Activated CD8-positive, alpha-beta T cell treated with anti-CD3 and anti-CD28 coated beads for 36 hours (primary cell): ENCODE measurements around the gene ENPP3. TPM values are rescaled to one million over a fixed set of nuclear protein-coding genes. Genes with fewer than 3 reads are reported as not detected.

Experiments used
- ATAC-seq: fragments of 200-7000 bp; cut with Tn5 transposase; one replicate; pipeline ENCODE4 v1.10.0; 2021; ENCODE audit warnings: mild to moderate bottlenecking, moderate library complexity
- CTCF ChIA-PET: fragments of 350-600 bp; sonication (Branson Sonifier 250); formaldehyde crosslinking; loops from one replicate; lab custom pipeline; 2021; ENCODE audit warnings: antibody characterized with exemption; lab: Charles Lee
- POLR2A ChIA-PET: fragments of 350-600 bp; sonication (Branson Sonifier 250); formaldehyde crosslinking; loops from one replicate; lab custom pipeline; 2021; ENCODE audit warnings: antibody characterized with exemption; lab: Charles Lee
- DNase-seq: peaks from one replicate; pipeline ENCODE4 v3.0.0-alpha.2; 2020
- H3K27ac Mint-ChIP-seq: one replicate; pipeline ENCODE4 v1.8.0; 2021; ENCODE audit warnings: mild to moderate bottlenecking, mixed read lengths
- H3K27me3 Mint-ChIP-seq: one replicate; pipeline ENCODE4 v1.8.0; 2021; ENCODE audit warnings: mixed read lengths
- H3K36me3 Mint-ChIP-seq: one replicate; pipeline ENCODE4 v1.8.0; 2021; ENCODE audit warnings: low read depth, mixed read lengths
- H3K4me1 Mint-ChIP-seq: one replicate; pipeline ENCODE4 v1.8.0; 2021; ENCODE audit warnings: low read depth, mixed read lengths
- H3K4me3 Mint-ChIP-seq: one replicate; pipeline ENCODE4 v1.8.0; 2021; ENCODE audit warnings: mild to moderate bottlenecking, moderate library complexity, mixed read lengths
- H3K9me3 Mint-ChIP-seq: one replicate; pipeline ENCODE4 v1.8.0; 2021; ENCODE audit warnings: mixed read lengths
- intact Hi-C: fragments of 100-400 bp; cut with micrococcal nuclease; formaldehyde crosslinking; loops from one replicate; pipeline ENCODE4 v1.10.0; 2022
- total RNA-seq, 2 experiments: library from RNA; stranded (reverse); gene quantifications; one replicate each; pipeline ENCODE4 v1.2.3, GENCODE V29; 2021
- TF ChIP-seq, protein P1 (sequence below): fragments of 200-600 bp; IDR thresholded peaks from one replicate; pipeline ENCODE4 v1.8.0; 2022; ENCODE audit warnings: antibody characterized with exemption, mild to moderate bottlenecking

ENPP3 gene
- total RNA-seq, 2 experiments from 2014 or later: 0.49 to 0.79 TPM

DNA sequence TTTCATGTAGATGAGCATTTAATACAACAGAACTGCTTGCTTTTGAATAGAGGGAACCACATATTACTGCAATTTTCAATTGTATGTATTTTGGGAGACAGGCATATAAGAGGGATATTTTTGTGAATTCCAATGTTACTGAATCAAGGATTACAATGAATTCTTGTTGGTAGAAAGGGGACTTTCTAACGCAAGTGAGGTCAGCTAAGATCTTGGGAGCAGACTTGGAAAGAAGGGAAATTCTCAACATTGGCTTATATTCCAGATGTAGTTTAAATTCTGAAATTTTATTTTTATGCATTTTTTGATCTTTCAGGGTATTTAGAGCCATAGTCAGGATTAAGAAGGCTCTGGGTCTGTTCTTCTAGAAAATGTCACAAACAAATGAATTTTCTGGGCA lies 117.0 kb downstream of the ENPP3 start:
- H3K27ac Mint-ChIP-seq: no peak overlapping the region

GRCh38 chr6:131754715-131755567 lies 117.8 kb downstream of the ENPP3 start:
- no peak overlapping the region for H3K4me3 Mint-ChIP-seq
- H3K36me3 Mint-ChIP-seq: no peaks in the 10 kb centered on the region
- peaks cover 20% of the 10 kb centered on the region for H3K27me3 Mint-ChIP-seq
- no peak overlapping the region for H3K27ac Mint-ChIP-seq
- DNase-seq: no peak
- CTCF ChIA-PET: no interaction called here
- ATAC-seq: no peak
- TF ChIP-seq, protein P1, sequence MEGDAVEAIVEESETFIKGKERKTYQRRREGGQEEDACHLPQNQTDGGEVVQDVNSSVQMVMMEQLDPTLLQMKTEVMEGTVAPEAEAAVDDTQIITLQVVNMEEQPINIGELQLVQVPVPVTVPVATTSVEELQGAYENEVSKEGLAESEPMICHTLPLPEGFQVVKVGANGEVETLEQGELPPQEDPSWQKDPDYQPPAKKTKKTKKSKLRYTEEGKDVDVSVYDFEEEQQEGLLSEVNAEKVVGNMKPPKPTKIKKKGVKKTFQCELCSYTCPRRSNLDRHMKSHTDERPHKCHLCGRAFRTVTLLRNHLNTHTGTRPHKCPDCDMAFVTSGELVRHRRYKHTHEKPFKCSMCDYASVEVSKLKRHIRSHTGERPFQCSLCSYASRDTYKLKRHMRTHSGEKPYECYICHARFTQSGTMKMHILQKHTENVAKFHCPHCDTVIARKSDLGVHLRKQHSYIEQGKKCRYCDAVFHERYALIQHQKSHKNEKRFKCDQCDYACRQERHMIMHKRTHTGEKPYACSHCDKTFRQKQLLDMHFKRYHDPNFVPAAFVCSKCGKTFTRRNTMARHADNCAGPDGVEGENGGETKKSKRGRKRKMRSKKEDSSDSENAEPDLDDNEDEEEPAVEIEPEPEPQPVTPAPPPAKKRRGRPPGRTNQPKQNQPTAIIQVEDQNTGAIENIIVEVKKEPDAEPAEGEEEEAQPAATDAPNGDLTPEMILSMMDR: no peak
- intact Hi-C loops: no loop called here
- H3K4me1 Mint-ChIP-seq: no peaks in the 10 kb centered on the region
- POLR2A ChIA-PET: no interaction called here
- no peaks in the 10 kb centered on the region for H3K9me3 Mint-ChIP-seq

More for the DNA sequence above, 117.0 kb downstream of the ENPP3 start:
- Mint-ChIP-seq H3K4me1 (no peaks in the 10 kb centered on the region), H3K27me3 (peaks cover 20% of the 10 kb centered on the region), H3K9me3 (no peaks in the 10 kb centered on the region), H3K36me3 (no peaks in the 10 kb centered on the region), H3K4me3 (no peak overlapping the region)
- no peak for DNase-seq
- ATAC-seq: no peak
- ChIA-PET POLR2A (no interaction called here), CTCF (interaction anchor here (1.2 kb wide), 1 partner anchor 156 kb away, joined by 4 read pairs; no protein-coding TSS in a partner anchor)
- intact Hi-C loops: no loop called here
- TF ChIP-seq, protein P1: no peak

DNA sequence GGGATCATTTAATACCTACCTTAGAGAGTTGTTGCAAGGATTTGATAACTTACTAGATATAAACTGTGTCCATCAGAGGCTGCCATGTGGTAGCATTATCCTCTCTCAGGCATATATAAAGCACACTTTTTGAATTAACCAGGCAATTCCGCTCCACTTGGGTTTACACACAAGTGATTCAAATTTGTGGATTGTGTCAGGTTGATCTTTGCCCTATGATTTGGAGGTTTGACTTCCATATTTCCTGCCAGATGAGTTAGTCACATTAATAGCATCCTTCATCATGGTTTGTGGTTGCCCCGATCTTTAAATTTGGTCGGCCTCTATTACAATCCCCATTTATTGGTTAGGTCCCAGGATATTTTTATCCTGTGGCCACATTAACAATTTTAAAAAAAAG lies 118.5 kb downstream of the ENPP3 start:
- ChIA-PET POLR2A (no interaction called here), CTCF (no interaction called here)
- Mint-ChIP-seq H3K4me1 (no peaks in the 10 kb centered on the region), H3K36me3 (no peaks in the 10 kb centered on the region), H3K27me3 (peaks cover 20% of the 10 kb centered on the region), H3K27ac (no peak overlapping the region), H3K4me3 (no peak overlapping the region), H3K9me3 (no peaks in the 10 kb centered on the region)
- no peak for DNase-seq
- intact Hi-C loops: no loop called here
- TF ChIP-seq, protein P1: no peak
- no peak for ATAC-seq

DNA sequence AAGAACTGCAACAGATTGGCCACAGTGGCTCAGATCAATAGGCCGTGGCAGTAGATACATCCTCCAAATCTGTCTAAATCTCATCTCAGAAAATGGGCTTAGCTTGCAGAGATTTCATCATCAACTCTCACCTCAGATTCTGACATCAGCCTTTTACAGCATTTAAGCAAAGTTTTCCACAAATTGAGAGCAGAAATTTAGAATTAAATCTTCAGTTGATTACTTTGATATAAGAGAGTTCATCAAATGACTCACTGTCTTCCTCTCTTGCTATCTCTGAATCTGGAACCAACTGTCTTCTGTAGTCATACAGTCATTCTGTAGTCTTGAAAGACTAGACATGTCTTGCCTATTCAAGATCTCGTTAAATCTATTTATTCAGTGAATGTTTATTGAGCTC lies 118.9 kb downstream of the ENPP3 start:
- no peak overlapping the region for H3K4me3 Mint-ChIP-seq
- ATAC-seq: no peak
- no peaks in the 10 kb centered on the region for H3K36me3 Mint-ChIP-seq
- H3K27me3 Mint-ChIP-seq: peaks cover 20% of the 10 kb centered on the region
- no peaks in the 10 kb centered on the region for H3K9me3 Mint-ChIP-seq
- TF ChIP-seq, protein P1: no peak
- ChIA-PET POLR2A (no interaction called here), CTCF (no interaction called here)
- no peak overlapping the region for H3K27ac Mint-ChIP-seq
- no peak for DNase-seq
- intact Hi-C loops: no loop called here
- H3K4me1 Mint-ChIP-seq: no peaks in the 10 kb centered on the region

- CTCF ChIA-PET: no interaction called here
- no peaks in the 10 kb centered on the region for H3K9me3 Mint-ChIP-seq
- no peaks in the 10 kb centered on the region for H3K4me1 Mint-ChIP-seq
- H3K4me3 Mint-ChIP-seq: no peak overlapping the region
- intact Hi-C loops: no loop called here
- TF ChIP-seq, protein P1: no peak
- POLR2A ChIA-PET: no interaction called here
- H3K27ac Mint-ChIP-seq: no peak overlapping the region
- H3K36me3 Mint-ChIP-seq: no peaks in the 10 kb centered on the region
- ATAC-seq: no peak
- no peak for DNase-seq
- H3K27me3 Mint-ChIP-seq: peaks cover 22% of the 10 kb centered on the region
Measured at GRCh38 chr6:131758920-131759319, 121.8 kb downstream of the ENPP3 start.
